CD8-positive, alpha-beta memory T cell (primary cell): Measurements from ENCODE around the gene RSRC2. TPM values are rescaled to one million over a fixed set of nuclear protein-coding genes. Genes with fewer than 3 reads are reported as not detected.

Experiments used
- CTCF ChIA-PET: fragments of 350-600 bp; sonication (Branson Sonifier 250); formaldehyde crosslinking; loops from one replicate; lab custom pipeline; 2021; ENCODE audit warnings: antibody characterized with exemption; lab: Charles Lee
- POLR2A ChIA-PET: fragments of 350-600 bp; sonication (Branson Sonifier 250); formaldehyde crosslinking; loops from one replicate; lab custom pipeline; 2021; ENCODE audit warnings: antibody characterized with exemption; lab: Charles Lee
- DNase-seq, 5 donors: peaks; one replicate each; pipeline versions ENCODE4 v3.0.0 to v3.0.0-alpha.2; 2020 to 2022; ENCODE audit warnings: mixed read lengths in 1 of 5
- H3K27ac ChIP-seq: one replicate; pipeline ENCODE4 v1.7.0; 2013; ENCODE audit warnings: low read depth, mild to moderate bottlenecking, low read length, moderate library complexity
- H3K27me3 ChIP-seq: 2 replicates; pipeline ENCODE4 v1.7.0; 2013; ENCODE audit warnings: low read length, mild to moderate bottlenecking; ENCODE audit not compliant: insufficient read depth, poor library complexity, severe bottlenecking
- H3K36me3 ChIP-seq: 2 replicates; pipeline ENCODE4 v1.7.0; 2013; ENCODE audit warnings: mild to moderate bottlenecking, low read length, moderate library complexity; ENCODE audit not compliant: insufficient read depth
- H3K4me1 ChIP-seq: 2 replicates; pipeline ENCODE4 v1.7.0; 2013; ENCODE audit warnings: mild to moderate bottlenecking, low read length, moderate library complexity; ENCODE audit not compliant: insufficient read depth
- H3K4me3 ChIP-seq: 2 replicates; pipeline ENCODE4 v1.7.0; 2013; ENCODE audit warnings: mild to moderate bottlenecking, low read length
- H3K9me3 ChIP-seq: 2 replicates; pipeline ENCODE4 v1.7.0; 2013; ENCODE audit warnings: mild to moderate bottlenecking, low read length
- H3K27ac Mint-ChIP-seq, 8 donors: one replicate each; pipeline ENCODE4 v1.8.0; 2020 to 2021; ENCODE audit warnings: mixed read lengths in 8 of 8, mild to moderate bottlenecking in 6 of 8, inconsistent platforms in 3 of 8, moderate library complexity in 3 of 8
- H3K27me3 Mint-ChIP-seq, 2 donors: one replicate each; pipeline ENCODE4 v1.8.0; 2020 to 2021; ENCODE audit warnings: mixed read lengths in 2 of 2, mild to moderate bottlenecking in 1 of 2, moderate library complexity in 1 of 2
- H3K36me3 Mint-ChIP-seq, 3 donors: one replicate each; pipeline ENCODE4 v1.8.0; 2020 to 2021; ENCODE audit warnings: mixed read lengths in 3 of 3, inconsistent platforms in 1 of 3, mild to moderate bottlenecking in 1 of 3
- H3K4me1 Mint-ChIP-seq, 3 donors: one replicate each; pipeline ENCODE4 v1.8.0; 2020 to 2021; ENCODE audit warnings: mixed read lengths in 3 of 3, inconsistent platforms in 1 of 3, mild to moderate bottlenecking in 1 of 3
- H3K4me3 Mint-ChIP-seq, 7 donors: one replicate each; pipeline ENCODE4 v1.8.0; 2020 to 2021; ENCODE audit warnings: mixed read lengths in 7 of 7, mild to moderate bottlenecking in 6 of 7, moderate library complexity in 4 of 7, inconsistent platforms in 2 of 7
- H3K9me3 Mint-ChIP-seq, 5 donors: one replicate each; pipeline ENCODE4 v1.8.0; 2020 to 2022; ENCODE audit warnings: mixed read lengths in 5 of 5, mild to moderate bottlenecking in 3 of 5, moderate library complexity in 2 of 5, inconsistent platforms in 1 of 5
- polyA plus RNA-seq: library from polyadenylated mRNA; unstranded; fragments of 300-500 nt; fragmentation: Illumina TruSeq; gene quantifications from one replicate; pipeline ENCODE4 v1.2.3, GENCODE V29; 2021
- total RNA-seq, 2 experiments: library from RNA; stranded (reverse); gene quantifications; one replicate each; pipeline ENCODE4 v1.2.3, GENCODE V29; 2021

RSRC2 gene
- total and polyA plus RNA-seq, 3 experiments from 2014 or later, result 40.3 to 87.1 (median 84.3) TPM

GRCh38 chr12:122558745-122559641 lies 32.3 kb upstream of the RSRC2 start:
- Mint-ChIP-seq H3K27me3 (no peaks in the 10 kb centered on the region), H3K4me1 (no peaks in the 10 kb centered on the region), H3K27ac (no peak overlapping the region), H3K4me3 (no peak overlapping the region), H3K36me3 (peaks cover 6 to 46% (median 10%) of the 10 kb centered on the region in 3 donors), H3K9me3 (peaks cover 0 to 3% (median 0%) of the 10 kb centered on the region in 5 donors)
- Histone ChIP-seq H3K27me3 (no peaks in the 10 kb centered on the region), H3K27ac (no peak overlapping the region), H3K9me3 (no peaks in the 10 kb centered on the region), H3K4me1 (no peaks in the 10 kb centered on the region), H3K36me3 (no peaks in the 10 kb centered on the region), H3K4me3 (no peak overlapping the region)
- POLR2A ChIA-PET, result no interaction called here
- CTCF ChIA-PET, result no interaction called here
- no peak for DNase-seq

GRCh38 chr12:122547330-122547729 lies 20.6 kb upstream of the RSRC2 start:
- no peak overlapping the region for H3K27ac ChIP-seq
- no peaks in the 10 kb centered on the region for H3K4me1 ChIP-seq
- no peaks in the 10 kb centered on the region for H3K9me3 Mint-ChIP-seq
- POLR2A ChIA-PET, result no interaction called here
- H3K36me3 Mint-ChIP-seq, result peaks cover 0 to 53% (median 4%) of the 10 kb centered on the region in 3 donors
- H3K36me3 ChIP-seq, result peaks cover 6% of the 10 kb centered on the region
- no peaks in the 10 kb centered on the region for H3K27me3 Mint-ChIP-seq
- no peaks in the 10 kb centered on the region for H3K27me3 ChIP-seq
- no peak overlapping the region for H3K4me3 ChIP-seq
- H3K4me1 Mint-ChIP-seq, result no peaks in the 10 kb centered on the region
- H3K4me3 Mint-ChIP-seq, result no peak overlapping the region
- no peaks in the 10 kb centered on the region for H3K9me3 ChIP-seq
- CTCF ChIA-PET, result no interaction called here
- no peak for DNase-seq
- no peak overlapping the region for H3K27ac Mint-ChIP-seq

GRCh38 chr12:122545855-122546254 lies 19.1 kb upstream of the RSRC2 start:
- CTCF ChIA-PET, result no interaction called here
- peak overlapping the region in 1 of 8 donors; percentile 10 for H3K27ac Mint-ChIP-seq
- no peak overlapping the region for H3K4me3 Mint-ChIP-seq
- no peaks in the 10 kb centered on the region for H3K9me3 ChIP-seq
- H3K27me3 Mint-ChIP-seq, result no peaks in the 10 kb centered on the region
- H3K36me3 Mint-ChIP-seq, result peaks cover 0 to 47% (median 4%) of the 10 kb centered on the region in 3 donors
- H3K27me3 ChIP-seq, result no peaks in the 10 kb centered on the region
- no peaks in the 10 kb centered on the region for H3K4me1 Mint-ChIP-seq
- no peak overlapping the region for H3K27ac ChIP-seq
- H3K4me3 ChIP-seq, result no peak overlapping the region
- no peak for DNase-seq
- no peaks in the 10 kb centered on the region for H3K9me3 Mint-ChIP-seq
- POLR2A ChIA-PET, result interaction anchor here (0.5 kb wide), 1 partner anchor 478 kb away, joined by 4 read pairs; no protein-coding TSS in a partner anchor
- no peaks in the 10 kb centered on the region for H3K4me1 ChIP-seq
- H3K36me3 ChIP-seq, result peaks cover 3% of the 10 kb centered on the region

GRCh38 chr12:122544537-122544936 lies 17.8 kb upstream of the RSRC2 start:
- no peaks in the 10 kb centered on the region for H3K9me3 ChIP-seq
- H3K4me3 ChIP-seq, result no peak overlapping the region
- H3K4me3 Mint-ChIP-seq, result no peak overlapping the region
- H3K9me3 Mint-ChIP-seq, result no peaks in the 10 kb centered on the region
- peaks cover 3% of the 10 kb centered on the region for H3K36me3 ChIP-seq
- H3K27me3 ChIP-seq, result no peaks in the 10 kb centered on the region
- H3K27ac Mint-ChIP-seq, result no peak overlapping the region
- no peak for DNase-seq
- ChIA-PET CTCF (no interaction called here), POLR2A (no interaction called here)
- H3K36me3 Mint-ChIP-seq, result peaks cover 0 to 37% (median 4%) of the 10 kb centered on the region in 3 donors
- H3K27ac ChIP-seq, result no peak overlapping the region
- no peaks in the 10 kb centered on the region for H3K27me3 Mint-ChIP-seq
- H3K4me1 Mint-ChIP-seq, result no peaks in the 10 kb centered on the region
- H3K4me1 ChIP-seq, result no peaks in the 10 kb centered on the region

- H3K27me3 Mint-ChIP-seq, result no peaks in the 10 kb centered on the region
- H3K9me3 Mint-ChIP-seq, result no peaks in the 10 kb centered on the region
- CTCF ChIA-PET, result no interaction called here
- H3K27me3 ChIP-seq, result no peaks in the 10 kb centered on the region
- H3K27ac Mint-ChIP-seq, result no peak overlapping the region
- no peaks in the 10 kb centered on the region for H3K4me1 ChIP-seq
- no peaks in the 10 kb centered on the region for H3K4me1 Mint-ChIP-seq
- no peak overlapping the region for H3K4me3 Mint-ChIP-seq
- POLR2A ChIA-PET, result no interaction called here
- H3K36me3 Mint-ChIP-seq, result peaks cover 0 to 40% (median 5%) of the 10 kb centered on the region in 3 donors
- H3K9me3 ChIP-seq, result no peaks in the 10 kb centered on the region
- DNase-seq, result no peak
- no peak overlapping the region for H3K27ac ChIP-seq
- no peak overlapping the region for H3K4me3 ChIP-seq
- peaks cover 5% of the 10 kb centered on the region for H3K36me3 ChIP-seq
Measured at GRCh38 chr12:122538496-122538895, 11.8 kb upstream of the RSRC2 start.

- Mint-ChIP-seq H3K9me3 (no peaks in the 10 kb centered on the region), H3K4me1 (no peaks in the 10 kb centered on the region), H3K4me3 (no peak overlapping the region), H3K36me3 (peaks cover 0 to 42% (median 3%) of the 10 kb centered on the region in 3 donors), H3K27ac (no peak overlapping the region), H3K27me3 (no peaks in the 10 kb centered on the region)
- ChIA-PET CTCF (interaction anchor here (0.9 kb wide), 1 partner anchor 36 kb away, joined by 3 read pairs; no protein-coding TSS in a partner anchor), POLR2A (no interaction called here)
- H3K36me3 ChIP-seq, result peaks cover 3% of the 10 kb centered on the region
- DNase-seq, result no peak
- no peaks in the 10 kb centered on the region for H3K9me3 ChIP-seq
- no peak overlapping the region for H3K4me3 ChIP-seq
- H3K27me3 ChIP-seq, result no peaks in the 10 kb centered on the region
- H3K27ac ChIP-seq, result no peak overlapping the region
- H3K4me1 ChIP-seq, result no peaks in the 10 kb centered on the region
Measured at GRCh38 chr12:122537021-122537420, 10.3 kb upstream of the RSRC2 start.

GRCh38 chr12:122533856-122534255 lies 7.1 kb upstream of the RSRC2 start:
- H3K27ac Mint-ChIP-seq, result no peak overlapping the region
- no peak overlapping the region for H3K4me3 Mint-ChIP-seq
- no peak overlapping the region for H3K27ac ChIP-seq
- H3K27me3 ChIP-seq, result no peaks in the 10 kb centered on the region
- H3K9me3 ChIP-seq, result no peaks in the 10 kb centered on the region
- no peaks in the 10 kb centered on the region for H3K4me1 ChIP-seq
- peaks cover 3% of the 10 kb centered on the region for H3K36me3 ChIP-seq
- peaks cover 0 to 42% (median 4%) of the 10 kb centered on the region in 3 donors for H3K36me3 Mint-ChIP-seq
- CTCF ChIA-PET, result no interaction called here
- no peaks in the 10 kb centered on the region for H3K9me3 Mint-ChIP-seq
- H3K4me1 Mint-ChIP-seq, result no peaks in the 10 kb centered on the region
- POLR2A ChIA-PET, result no interaction called here
- no peaks in the 10 kb centered on the region for H3K27me3 Mint-ChIP-seq
- H3K4me3 ChIP-seq, result no peak overlapping the region
- DNase-seq, result no peak

- Mint-ChIP-seq H3K4me3 (no peak overlapping the region), H3K4me1 (peaks cover 14 to 15% (median 15%) of the 10 kb centered on the region in 3 donors), H3K36me3 (peaks cover 0 to 33% (median 4%) of the 10 kb centered on the region in 3 donors), H3K27ac (no peak overlapping the region), H3K9me3 (no peaks in the 10 kb centered on the region), H3K27me3 (no peaks in the 10 kb centered on the region)
- Histone ChIP-seq H3K9me3 (no peaks in the 10 kb centered on the region), H3K36me3 (no peaks in the 10 kb centered on the region), H3K27me3 (no peaks in the 10 kb centered on the region), H3K4me3 (no peak overlapping the region), H3K27ac (no peak overlapping the region), H3K4me1 (peaks cover 29% of the 10 kb centered on the region)
- no peak for DNase-seq
- ChIA-PET POLR2A (no interaction called here), CTCF (no interaction called here)
Measured at GRCh38 chr12:122528992-122529391, 2.3 kb upstream of the RSRC2 start.
